Liver (tissue), 3 donors: ENCODE measurements around the gene ARID5B.

ENCODE experiments used
- CTCF ChIP-seq: fragments of 150-350 bp; IDR thresholded peaks from 2 replicates; pipeline ENCODE4 v1.5.1; 2017; ENCODE audit warnings: improper control_type of control experiment, low read depth, low read length; ENCODE audit not compliant: missing input control
- GABPA ChIP-seq, 2 donors: IDR thresholded peaks in 1 of 2; conservative IDR thresholded peaks in 1 of 2; 2 replicates each; pipeline ENCODE4 v1.6.1; 2016; ENCODE audit warnings: antibody characterized with exemption in 2 of 2, mild to moderate bottlenecking in 1 of 2, moderate library complexity in 1 of 2
- MAX ChIP-seq: IDR thresholded peaks from 2 replicates; pipeline ENCODE4 v1.6.1; 2016; ENCODE audit warnings: antibody characterized with exemption
- SP1 ChIP-seq: IDR thresholded peaks from 2 replicates; pipeline ENCODE4 v1.6.1; 2018; ENCODE audit warnings: antibody characterized with exemption, mild to moderate bottlenecking
- donor health status: healthy.
- donor health status: healthy.

- no peak for TF ChIP-seq MAX
- TF ChIP-seq CTCF, result no peak
- TF ChIP-seq GABPA (IDR thresholded peaks at IDR 0.05 in 1 of 2, conservative IDR thresholded peaks at IDR 0.05 in 1 of 2), result no peak
- TF ChIP-seq SP1, result no peak
These were observed 207.5 kb downstream of the ARID5B start for GRCh38 chr10:62108759-62109586.
